ENCODE data around the gene POM121C.
"Not testable (repeated sequence)": the region's sequence is repeated elsewhere in the genome, so short reads cannot be mapped to it uniquely, and the experiment has no call there.

POM121C gene

GRCh38 chr7:75485979-75486643 lies at the start of gene POM121C:
POM121C (minus strand) TSS chr7:75486299; CDS start chr7:75441496, 44,803 bp downstream.
- FAIRE-seq: not testable (repeated sequence)
- DNase-seq (ENCODE audit: insufficient read length, low spot score): peak; percentile 46

- FAIRE-seq (no peak), DNase-seq (ENCODE audit: insufficient read length, low spot score) (no peak)
- no peak for TF ChIP-seq CTCF (IDR thresholded peaks at IDR 0.05; ENCODE audit: insufficient read depth, missing control alignments)
Measured at GRCh38 chr7:75534727-75535307, 48.7 kb upstream of the POM121C start.

DNA sequence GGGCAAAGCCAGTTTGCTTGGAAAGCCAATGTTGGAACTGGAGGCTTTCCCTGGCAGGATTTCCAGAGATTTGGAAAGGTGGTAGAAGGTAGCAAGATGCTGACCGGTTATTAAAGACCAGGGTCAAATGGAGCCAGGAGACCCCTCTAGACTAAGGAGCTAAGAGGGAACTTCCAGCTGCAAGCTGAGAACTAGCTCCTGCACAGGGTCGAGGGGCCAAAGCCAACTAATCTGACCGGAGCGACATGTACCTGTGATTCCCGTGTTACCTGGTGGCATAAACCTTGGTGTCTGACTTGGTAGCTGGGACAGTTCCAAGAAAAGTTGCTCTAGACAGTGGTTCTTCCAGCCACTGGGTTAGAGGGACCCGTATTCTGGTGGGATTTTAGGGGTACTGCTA lies 47.8 kb upstream of the POM121C start:
- DNase-seq (ENCODE audit: insufficient read length, low spot score) (no peak), FAIRE-seq (no peak)
- TF ChIP-seq CTCF (IDR thresholded peaks at IDR 0.05; ENCODE audit: insufficient read depth, missing control alignments): no peak

DNA sequence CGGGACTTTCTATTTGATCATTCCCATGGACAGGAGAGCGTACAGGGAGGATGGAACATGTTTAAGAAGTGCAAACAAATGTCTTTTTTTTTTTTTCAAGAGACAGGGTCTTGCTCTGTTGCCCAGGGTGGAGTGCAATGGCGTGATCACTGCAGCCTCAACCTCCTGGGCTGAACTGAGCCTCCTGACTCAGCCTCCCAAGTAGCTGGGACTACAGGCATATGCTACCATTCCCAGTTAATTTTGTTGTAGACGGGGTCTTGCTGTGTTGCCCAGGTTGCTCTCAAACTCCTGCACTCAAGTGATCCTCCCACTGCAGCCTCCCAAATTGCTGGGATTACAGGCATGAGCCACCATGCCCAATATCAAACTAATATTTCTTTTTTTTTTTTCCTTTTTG lies 46.5 kb upstream of the POM121C start:
- FAIRE-seq (no peak), DNase-seq (ENCODE audit: insufficient read length, low spot score) (no peak)
- TF ChIP-seq CTCF (IDR thresholded peaks at IDR 0.05; ENCODE audit: insufficient read depth, missing control alignments): no peak

- DNase-seq (ENCODE audit: insufficient read length, low spot score) (no peak), FAIRE-seq (no peak)
- TF ChIP-seq CTCF (IDR thresholded peaks at IDR 0.05; ENCODE audit: insufficient read depth, missing control alignments): no peak
Measured at GRCh38 chr7:75531359-75531821, 45.3 kb upstream of the POM121C start.

- not testable (repeated sequence) for DNase-seq (ENCODE audit: insufficient read length, low spot score); FAIRE-seq
Measured at GRCh38 chr7:75527224-75527722, 41.2 kb upstream of the POM121C start.

DNA sequence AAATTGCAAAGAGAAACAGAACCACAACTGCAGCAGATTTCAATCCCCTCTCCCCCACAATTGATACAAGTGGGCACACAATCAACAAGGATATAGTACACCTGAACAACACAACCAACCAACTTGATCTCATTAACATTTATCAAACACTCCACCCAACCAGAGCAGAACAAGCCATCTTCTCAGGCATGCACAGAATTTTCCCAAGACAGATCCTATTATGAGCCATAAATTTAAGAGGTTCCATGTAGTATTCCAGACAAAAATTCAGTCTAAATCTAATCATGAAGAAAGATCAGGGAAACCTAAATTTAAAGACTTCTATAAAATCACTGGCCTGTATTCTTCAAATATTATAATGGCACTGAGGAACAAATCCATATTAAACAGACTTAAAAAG lies 35.6 kb upstream of the POM121C start:
- FAIRE-seq; DNase-seq (ENCODE audit: insufficient read length, low spot score): not testable (repeated sequence)

GRCh38 chr7:75518842-75519241 lies 32.7 kb upstream of the POM121C start:
- not testable (repeated sequence) for DNase-seq (ENCODE audit: insufficient read length, low spot score); FAIRE-seq

GRCh38 chr7:75509033-75509432 lies 22.9 kb upstream of the POM121C start:
- not testable (repeated sequence) for FAIRE-seq; DNase-seq (ENCODE audit: insufficient read length, low spot score)

GRCh38 chr7:75492020-75492419 lies 5.9 kb upstream of the POM121C start, which contains the start of gene SPDYE5:
SPDYE5 (plus strand) TSS chr7:75492320; CDS start chr7:75494048, 1,728 bp downstream.
- FAIRE-seq; DNase-seq (ENCODE audit: insufficient read length, low spot score): not testable (repeated sequence)

DNA sequence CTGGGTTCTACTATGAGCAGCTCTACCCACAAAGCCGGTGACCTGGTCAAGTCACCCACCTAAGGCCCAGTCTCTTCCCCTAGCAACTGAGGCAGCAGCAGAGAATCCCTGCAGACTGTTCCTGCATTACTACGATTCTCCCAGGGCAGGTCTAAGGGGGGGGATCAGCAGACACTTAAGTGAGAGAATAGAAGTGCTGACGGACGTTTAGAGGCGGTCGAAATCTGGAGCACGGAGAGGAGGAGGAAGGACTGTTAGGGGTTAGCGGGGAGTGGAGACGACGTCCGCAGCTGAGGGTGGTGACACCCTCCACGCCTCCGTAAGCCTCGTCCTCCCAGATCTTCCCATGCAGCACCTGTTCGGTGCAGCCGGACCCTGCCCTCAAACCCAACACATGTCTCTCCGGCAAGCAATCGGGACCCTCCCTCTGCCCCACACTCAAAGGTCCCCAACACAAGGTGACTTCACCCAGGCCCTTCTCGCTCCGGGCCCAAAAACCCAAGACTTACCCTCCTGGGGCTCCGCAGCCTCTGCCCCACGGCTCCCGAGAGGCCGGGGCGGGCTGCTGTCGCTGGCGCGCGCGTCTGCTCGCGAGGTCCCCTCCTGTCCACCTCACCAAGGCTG lies 632 bp downstream of the POM121C start:
- FAIRE-seq; DNase-seq (ENCODE audit: insufficient read length, low spot score): not testable (repeated sequence)

GRCh38 chr7:75480313-75480712 lies 5.8 kb downstream of the POM121C start:
- DNase-seq (ENCODE audit: insufficient read length, low spot score); FAIRE-seq: not testable (repeated sequence)

GRCh38 chr7:75477457-75477856 lies 8.6 kb downstream of the POM121C start:
- FAIRE-seq; DNase-seq (ENCODE audit: insufficient read length, low spot score): not testable (repeated sequence)

- DNase-seq (ENCODE audit: insufficient read length, low spot score); FAIRE-seq: not testable (repeated sequence)
Measured at GRCh38 chr7:75470166-75470565, 15.9 kb downstream of the POM121C start.

All from D721Med (cell line).